Esophagus squamous epithelium (tissue), 5 donors: ENCODE data around the gene SYTL1. TPM values are rescaled to one million over a fixed set of nuclear protein-coding genes. Genes with fewer than 3 reads are reported as not detected.

ENCODE experiments used
- DNase-seq: peaks from one replicate; lab custom pipeline; 2025; lab: John Stamatoyannopoulos, UW
- H3K27ac ChIP-seq, 4 donors: fragments of 200-600 bp; sonication (generic); one replicate each; pipeline ENCODE4 v1.5.1; 2016 to 2019; ENCODE audit warnings: mild to moderate bottlenecking in 1 of 4
- H3K27me3 ChIP-seq, 4 donors: fragments of 200-600 bp; sonication (generic); 1 replicate in 3 of 4; 2 replicates in 1 of 4; pipeline versions ENCODE4 v1.5.1 to v1.6.0; 2017 to 2021; ENCODE audit warnings: antibody characterized with exemption in 1 of 4
- H3K36me3 ChIP-seq, 3 donors: fragments of 200-600 bp; sonication (generic); one replicate each; pipeline ENCODE4 v1.5.1; 2016 to 2019
- H3K4me1 ChIP-seq, 3 donors: fragments of 200-600 bp; sonication (generic); one replicate each; pipeline ENCODE4 v1.5.1; 2017 to 2019
- H3K4me3 ChIP-seq, 4 donors: fragments of 200-600 bp; sonication (generic); 1 replicate in 3 of 4; 2 replicates in 1 of 4; pipeline ENCODE4 v1.5.1; 2016 to 2019; ENCODE audit warnings: mild to moderate bottlenecking in 2 of 4, moderate library complexity in 1 of 4
- H3K9me3 ChIP-seq, 3 donors: fragments of 200-600 bp; sonication (generic); one replicate each; pipeline ENCODE4 v1.5.1; 2016 to 2019
- CTCF ChIP-seq, 6 experiments: fragments of 450-650 bp in 4 of 6; fragments of 200-600 bp in 2 of 6; sonication (generic) in 2 of 6; IDR thresholded peaks; one replicate each; pipeline ENCODE4 v1.5.1; 2016 to 2019; ENCODE audit warnings: antibody characterized with exemption in 6 of 6, mild to moderate bottlenecking in 4 of 6, moderate library complexity in 4 of 6
- POLR2A ChIP-seq, 4 donors: fragments of 450-650 bp; IDR thresholded peaks; one replicate each; pipeline ENCODE4 v1.6.1; 2017; ENCODE audit warnings: antibody characterized with exemption in 4 of 4, mild to moderate bottlenecking in 4 of 4, moderate library complexity in 3 of 4
- WGBS, 2 donors: methylation state at CpG; one replicate each; pipeline ENCODE4 v1.1.5; 2018; 5-methylcytosine and 5-hydroxymethylcytosine counted together
- intact Hi-C: fragments of 100-400 bp; cut with DNase I; formaldehyde crosslinking; loops from one replicate; pipeline ENCODE4 v1.15.0; 2022
- total RNA-seq, 4 donors: library from RNA; depleted of rRNA; stranded (reverse); fragments of >200 nt; gene quantifications; one replicate each; pipeline ENCODE4 v1.1.0, GENCODE V29; 2016
- donor health status: DM: yes; HTN: yes; CAD: no.

Gene SYTL1
- total RNA-seq, 4 donors from 2014 or later: 74.7 to 182 (median 125) TPM

- H3K4me1 ChIP-seq: peaks cover 6 to 45% (median 11%) of the 10 kb centered on the region in 3 donors
- peaks cover 42 to 100% (median 49%) of the 10 kb centered on the region in 3 donors for H3K36me3 ChIP-seq
- WGBS, 2 donors: 100% methylated on average over 1 of the region's 5 CpGs; no CpG with 5 or more reads in 1 of the 2 donors
- no peaks in the 10 kb centered on the region for H3K27me3 ChIP-seq
- TF ChIP-seq CTCF (IDR thresholded peaks at IDR 0.05) (no peak), POLR2A (IDR thresholded peaks at IDR 0.05) (no peak)
- no peak overlapping the region for H3K4me3 ChIP-seq
- peak overlapping the region in 2 of 4 donors; percentile 52 to 57 for H3K27ac ChIP-seq
- intact Hi-C loops: no loop called here
- H3K9me3 ChIP-seq: no peaks in the 10 kb centered on the region
- DNase-seq: no peak
Observed at GRCh38 chr1:27331922-27332321, 9.9 kb upstream of the SYTL1 start.

- no peak for DNase-seq
- intact Hi-C loops: no loop called here
Observed at GRCh38 chr1:27332536-27333281, 9.1 kb upstream of the SYTL1 start.

GRCh38 chr1:27333717-27334279, 8.0 kb upstream of the SYTL1 start:
- no peak overlapping the region for H3K27ac ChIP-seq
- H3K4me3 ChIP-seq: no peak overlapping the region
- intact Hi-C loops: no loop called here
- 79 to 100% methylated on average over 6 to 9 of the region's 17 CpGs for WGBS, 2 donors
- H3K9me3 ChIP-seq: no peaks in the 10 kb centered on the region
- no peaks in the 10 kb centered on the region for H3K27me3 ChIP-seq
- no peak for DNase-seq
- TF ChIP-seq POLR2A (IDR thresholded peaks at IDR 0.05): no peak
- peaks cover 42 to 90% (median 47%) of the 10 kb centered on the region in 3 donors for H3K36me3 ChIP-seq
- H3K4me1 ChIP-seq: peaks cover 5 to 27% (median 11%) of the 10 kb centered on the region in 3 donors

More at GRCh38 chr1:27332536-27333281, 9.1 kb upstream of the SYTL1 start:
- peak overlapping the region in 2 of 4 donors; percentile 52 to 57 for H3K27ac ChIP-seq
- H3K9me3 ChIP-seq: no peaks in the 10 kb centered on the region
- H3K27me3 ChIP-seq: no peaks in the 10 kb centered on the region
- TF ChIP-seq CTCF (IDR thresholded peaks at IDR 0.05): peak; percentile 76 to 86 (median 83)
- TF ChIP-seq POLR2A (IDR thresholded peaks at IDR 0.05): no peak
- H3K4me3 ChIP-seq: no peak overlapping the region
- 72 to 81% methylated on average over 4 to 6 of the region's 11 CpGs for WGBS, 2 donors
- H3K4me1 ChIP-seq: peaks cover 5 to 37% (median 11%) of the 10 kb centered on the region in 3 donors
- peaks cover 42 to 100% (median 50%) of the 10 kb centered on the region in 3 donors for H3K36me3 ChIP-seq

GRCh38 chr1:27335506-27336422, 6.1 kb upstream of the SYTL1 start:
- H3K4me3 ChIP-seq: no peak overlapping the region
- 84 to 88% methylated on average over 6 to 10 of the region's 17 CpGs for WGBS, 2 donors
- peaks cover 5 to 38% (median 13%) of the 10 kb centered on the region in 3 donors for H3K4me1 ChIP-seq
- no peaks in the 10 kb centered on the region for H3K27me3 ChIP-seq
- peaks cover 42 to 70% (median 47%) of the 10 kb centered on the region in 3 donors for H3K36me3 ChIP-seq
- no peak overlapping the region for H3K27ac ChIP-seq
- no peak for DNase-seq
- intact Hi-C loops: no loop called here
- TF ChIP-seq CTCF (IDR thresholded peaks at IDR 0.05): no peak
- no peak for TF ChIP-seq POLR2A (IDR thresholded peaks at IDR 0.05)
- no peaks in the 10 kb centered on the region for H3K9me3 ChIP-seq

- Histone ChIP-seq H3K9me3 (no peaks in the 10 kb centered on the region), H3K27ac (no peak overlapping the region), H3K4me3 (no peak overlapping the region), H3K27me3 (no peaks in the 10 kb centered on the region), H3K4me1 (peaks cover 12 to 38% (median 21%) of the 10 kb centered on the region in 3 donors), H3K36me3 (peaks cover 40 to 60% (median 47%) of the 10 kb centered on the region in 3 donors)
- intact Hi-C loops: no loop called here
- DNase-seq: no peak
- 92 to 96% methylated on average over 4 to 5 of the region's 5 CpGs for WGBS, 2 donors
- no peak for TF ChIP-seq POLR2A (IDR thresholded peaks at IDR 0.05)
- no peak for TF ChIP-seq CTCF (IDR thresholded peaks at IDR 0.05)
Observed at GRCh38 chr1:27336756-27337155, 5.1 kb upstream of the SYTL1 start.
